NCI-H226 (cell line): Measurements from ENCODE around the gene EIF1.
"Not testable (repeated sequence)": the region's sequence is repeated elsewhere in the genome, so short reads cannot be mapped to it uniquely, and the experiment has no call there.

Experiments used
- DNase-seq: peaks from one replicate; pipeline ENCODE4 v3.0.0-alpha.2; 2015

EIF1 gene

DNA sequence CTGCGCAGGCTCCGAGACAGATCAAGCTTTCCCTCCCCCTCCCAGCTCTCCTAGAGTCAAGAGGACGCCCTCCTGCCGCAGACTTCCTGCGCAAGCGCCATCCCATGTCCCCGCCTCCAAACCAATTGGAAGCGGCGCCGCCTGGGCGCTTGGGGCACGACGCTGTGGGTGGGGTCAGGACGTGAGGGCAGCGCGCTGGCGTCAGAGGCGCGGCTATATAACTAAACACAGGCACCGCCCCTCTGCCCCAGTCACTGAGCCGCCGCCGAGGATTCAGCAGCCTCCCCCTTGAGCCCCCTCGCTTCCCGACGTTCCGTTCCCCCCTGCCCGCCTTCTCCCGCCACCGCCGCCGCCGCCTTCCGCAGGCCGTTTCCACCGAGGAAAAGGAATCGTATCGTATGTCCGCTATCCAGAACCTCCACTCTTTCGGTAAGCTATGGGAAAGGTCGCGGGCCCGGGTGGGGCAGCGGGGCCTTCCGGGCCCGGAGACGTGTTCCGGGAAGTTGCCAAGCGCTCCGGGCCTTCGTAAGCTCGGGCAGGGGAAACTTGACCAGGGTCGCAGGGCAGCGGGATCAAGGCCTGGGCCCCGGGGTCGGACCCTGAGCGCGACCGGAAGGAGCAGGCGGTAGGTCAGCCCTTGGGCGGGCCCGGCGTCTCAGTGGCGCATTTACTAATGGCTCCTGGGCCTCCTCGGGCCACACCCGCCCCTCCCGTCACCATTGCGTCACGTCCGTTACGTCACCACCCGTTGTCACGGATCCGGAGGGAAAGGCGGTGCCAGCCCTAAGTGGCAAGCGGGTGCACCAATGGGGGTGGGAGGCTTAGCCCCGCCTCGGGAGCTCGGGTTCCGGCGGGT lies at the start of gene EIF1:
Gene EIF1 (plus strand): TSS at position 245 of the 856 bp plus-strand sequence. CDS start 154 bp downstream, at position 399.
- peak; percentile 98 for DNase-seq

DNA sequence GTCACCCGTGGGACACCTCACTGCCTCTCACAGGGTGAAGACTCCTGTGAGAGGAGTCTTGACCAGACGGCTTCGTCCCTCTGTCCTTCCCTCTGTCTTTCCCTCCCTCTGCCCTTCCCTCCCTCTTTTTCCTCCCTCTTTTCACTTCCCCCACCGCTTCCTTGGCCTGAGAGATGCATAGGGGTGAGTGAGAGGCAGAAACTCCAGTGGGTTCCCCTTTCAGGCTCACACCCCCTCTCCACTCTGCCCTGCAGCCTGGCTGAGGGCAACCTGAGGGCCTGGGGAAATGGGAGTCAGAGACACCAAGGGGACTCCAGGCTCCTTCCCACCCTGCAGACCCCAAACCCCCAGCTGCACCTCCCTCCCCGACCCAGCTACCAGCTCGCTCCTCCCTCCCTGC lies 49.7 kb upstream of the EIF1 start:
- no peak for DNase-seq

DNA sequence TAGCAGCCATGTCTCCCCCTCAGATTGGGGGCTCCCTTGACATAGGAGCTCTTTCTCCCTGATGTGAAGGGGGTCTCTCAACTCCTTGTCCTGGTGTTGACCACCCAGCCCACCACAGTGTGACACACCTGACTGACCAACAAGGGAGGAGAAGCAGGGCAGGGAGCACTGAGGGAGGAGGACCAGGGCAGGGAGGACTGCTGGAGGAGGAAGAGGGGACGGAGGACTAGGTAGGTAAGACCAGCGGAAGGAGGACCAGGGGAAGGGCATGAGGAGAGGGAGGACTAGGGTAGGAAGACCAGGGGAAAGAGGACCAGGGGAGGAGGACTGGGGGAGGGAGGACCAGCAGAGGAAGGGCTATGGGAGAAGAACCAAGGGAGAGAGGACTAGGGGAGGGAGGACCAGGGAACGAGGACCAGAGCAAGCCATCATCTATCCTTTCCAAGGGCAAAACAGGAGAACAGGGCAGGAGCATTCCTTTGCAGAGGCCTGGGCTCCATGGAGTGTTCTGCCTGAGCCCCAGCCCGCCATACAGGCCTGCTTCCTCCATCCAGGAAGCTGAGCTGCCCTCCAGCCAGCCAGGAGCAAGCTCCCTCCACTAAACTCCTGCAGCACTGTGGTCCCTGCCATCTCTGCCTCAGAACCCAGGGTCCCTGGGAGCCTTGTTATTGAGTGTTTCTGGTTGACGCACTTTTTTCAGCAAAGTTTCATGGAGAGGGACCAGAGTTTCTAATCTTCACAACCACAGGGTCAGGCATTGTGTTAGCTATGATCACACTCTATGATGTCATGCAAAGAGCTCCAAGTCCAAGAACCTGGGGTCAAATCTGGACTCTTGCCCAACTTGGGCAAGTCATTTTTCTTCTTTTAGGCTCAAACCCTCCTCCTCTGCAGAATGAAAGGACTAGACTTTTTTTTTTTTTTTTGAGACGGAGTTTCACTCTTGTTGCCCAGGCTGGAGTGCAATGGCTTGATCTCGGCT lies 48.9 kb upstream of the EIF1 start:
- no peak for DNase-seq

DNA sequence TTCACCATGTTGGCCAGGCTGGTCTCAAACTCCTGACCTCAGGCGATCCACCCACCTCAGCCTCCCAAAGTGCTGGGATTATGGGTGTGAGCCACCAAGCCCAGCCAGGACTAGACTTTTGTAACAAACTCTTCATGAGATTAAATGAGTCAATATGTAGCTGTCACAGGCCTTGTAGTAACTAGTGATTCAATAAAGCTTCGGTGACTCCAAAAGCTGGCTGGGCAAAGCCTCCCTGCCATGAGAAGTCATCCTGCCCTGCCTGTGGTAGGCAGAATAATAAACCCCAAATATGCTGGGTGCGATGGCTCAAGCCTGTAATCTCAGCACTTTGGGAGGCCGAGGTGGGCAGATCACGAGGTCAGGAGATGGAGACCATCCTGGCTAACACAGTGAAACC lies 48.1 kb upstream of the EIF1 start:
- DNase-seq = not testable (repeated sequence)

DNA sequence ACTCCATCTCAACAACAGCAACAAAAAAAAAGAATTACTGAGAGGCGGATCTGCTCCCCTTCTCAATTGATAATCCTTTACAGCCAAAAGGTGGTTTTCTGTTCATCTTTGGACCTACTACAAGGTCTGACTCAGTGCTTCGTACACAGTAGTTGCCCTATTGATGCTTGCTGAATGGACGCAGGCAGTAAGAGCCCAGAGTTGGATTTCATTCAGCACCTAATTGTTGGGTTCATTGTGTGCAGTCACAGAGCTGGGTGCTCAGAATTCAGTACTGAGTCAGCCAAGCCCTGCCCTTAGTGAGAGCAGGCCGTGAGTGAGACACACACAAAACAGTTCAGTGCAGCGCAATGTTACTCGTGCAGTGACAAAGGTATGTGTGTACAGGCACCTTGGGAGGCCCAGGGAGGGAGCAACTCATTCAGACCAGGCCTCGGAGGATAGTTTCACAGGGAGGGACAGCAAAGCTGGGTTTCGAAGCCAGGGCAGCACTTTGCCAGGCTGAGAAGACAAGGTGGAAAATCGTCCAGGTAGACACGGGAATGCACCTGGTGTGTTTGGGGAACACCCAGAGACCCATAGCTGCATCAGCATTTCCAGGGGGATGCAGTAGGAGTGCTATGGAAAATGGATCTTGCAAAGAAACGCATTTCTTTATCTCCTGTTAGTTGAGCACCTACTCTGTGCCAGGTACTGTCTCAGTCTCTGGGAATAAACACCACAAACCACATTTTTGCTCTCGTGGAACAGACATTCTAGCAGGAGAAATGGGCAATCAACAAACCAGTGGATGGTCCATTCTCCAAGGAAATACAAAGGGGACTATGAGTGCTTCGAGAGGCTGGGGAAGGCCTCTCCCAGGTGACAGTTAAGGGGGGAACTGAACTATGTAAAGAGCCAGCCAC lies 46.2 kb upstream of the EIF1 start:
- no peak for DNase-seq

DNA sequence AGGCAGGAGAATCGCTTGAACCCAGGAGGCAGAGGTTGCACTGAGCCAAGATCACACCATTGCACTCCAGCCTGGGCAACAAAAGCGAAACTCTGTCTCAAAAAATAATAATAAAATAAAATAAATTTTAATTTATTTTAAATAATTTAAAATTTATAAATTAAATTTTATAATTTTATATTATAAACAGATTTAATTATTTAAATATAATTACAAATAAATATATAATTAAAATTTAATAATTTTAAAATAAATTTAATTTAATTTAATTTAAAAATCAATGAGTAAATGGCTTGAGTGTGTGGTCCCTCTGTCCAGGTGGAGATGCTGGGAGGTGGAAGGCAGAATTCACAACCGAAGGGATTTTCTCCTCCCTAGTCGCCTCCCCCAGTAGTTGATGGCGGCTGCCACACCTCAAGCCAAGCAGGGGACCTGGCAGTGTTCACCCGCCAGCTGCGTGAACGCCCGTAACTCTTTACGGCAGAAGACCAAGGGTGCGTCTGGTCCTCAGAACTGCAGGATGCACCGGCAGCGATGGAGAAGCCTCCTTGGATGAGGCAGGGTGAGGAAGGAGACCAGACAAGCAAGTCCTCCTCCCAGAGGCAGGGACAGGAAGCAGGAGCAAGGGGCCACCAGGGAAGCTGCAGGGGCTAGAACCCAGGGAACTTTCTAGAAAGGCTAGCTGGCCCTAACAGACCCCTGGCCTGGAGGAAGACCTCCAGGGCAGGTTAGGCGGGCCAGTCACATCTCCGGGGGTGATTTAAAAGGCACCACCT lies 41.5 kb upstream of the EIF1 start:
- no peak for DNase-seq

DNA sequence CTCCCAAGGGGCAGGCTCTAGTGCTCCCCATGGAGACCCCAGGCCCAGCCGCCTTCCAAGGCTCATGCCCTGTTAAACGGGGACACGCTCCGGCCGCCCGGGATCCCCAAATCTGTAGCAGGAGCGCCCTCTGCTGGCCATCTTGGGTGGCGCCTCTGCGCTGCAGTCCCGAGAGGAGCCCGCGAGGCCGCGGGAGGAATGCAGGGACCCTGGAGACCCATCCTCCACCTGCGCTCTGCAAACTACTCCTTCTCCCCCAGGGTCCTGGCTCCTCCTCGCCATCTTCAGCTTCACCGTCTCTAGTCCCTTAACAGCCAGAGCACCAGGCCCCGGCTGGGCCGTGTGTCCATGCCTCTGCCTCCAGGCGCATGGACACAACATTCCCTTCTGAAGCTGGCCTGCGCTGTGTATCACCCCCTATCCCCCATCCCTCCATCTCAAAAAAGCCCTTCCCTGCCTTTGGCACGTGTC lies 40.7 kb upstream of the EIF1 start:
- peak; percentile 49 for DNase-seq

DNA sequence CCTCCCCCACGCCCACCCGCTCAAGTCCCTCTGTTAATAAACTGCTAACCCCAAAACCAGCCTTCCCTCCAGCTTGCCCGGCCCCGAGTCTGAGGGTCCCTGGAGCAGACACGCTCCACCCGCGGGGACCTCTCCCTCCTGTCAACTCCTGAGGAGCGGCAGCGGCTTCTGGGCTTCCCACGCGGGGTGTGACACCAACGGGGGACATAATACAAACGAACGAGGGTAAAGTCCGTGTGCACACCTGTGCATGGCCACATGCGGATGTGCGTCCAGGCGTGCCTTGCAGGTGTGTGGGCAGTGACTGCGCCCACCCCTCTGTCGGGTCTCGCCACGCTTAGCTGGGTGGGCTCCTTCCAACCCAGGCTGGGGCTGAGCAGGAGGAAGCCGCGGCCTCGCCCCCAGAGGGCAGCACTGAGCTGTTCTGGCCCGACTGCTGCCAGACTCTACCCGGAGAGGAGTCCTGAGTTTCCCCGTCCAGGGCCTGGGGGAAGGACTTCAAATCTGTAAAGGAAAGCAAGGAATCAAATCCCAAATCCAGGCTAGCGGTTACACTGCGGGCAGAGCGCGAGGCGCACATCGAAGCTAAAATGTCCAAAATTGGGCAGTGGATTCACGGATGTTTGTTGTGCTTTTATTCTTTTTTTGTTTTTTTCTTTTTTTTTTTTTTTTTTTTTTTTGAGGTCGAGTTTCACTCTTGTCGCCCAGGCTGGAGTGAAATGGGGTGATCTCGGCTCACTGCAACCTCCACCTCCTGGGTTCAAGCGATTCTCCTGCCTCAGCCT lies 40.1 kb upstream of the EIF1 start:
- DNase-seq = peak; percentile 68

DNA sequence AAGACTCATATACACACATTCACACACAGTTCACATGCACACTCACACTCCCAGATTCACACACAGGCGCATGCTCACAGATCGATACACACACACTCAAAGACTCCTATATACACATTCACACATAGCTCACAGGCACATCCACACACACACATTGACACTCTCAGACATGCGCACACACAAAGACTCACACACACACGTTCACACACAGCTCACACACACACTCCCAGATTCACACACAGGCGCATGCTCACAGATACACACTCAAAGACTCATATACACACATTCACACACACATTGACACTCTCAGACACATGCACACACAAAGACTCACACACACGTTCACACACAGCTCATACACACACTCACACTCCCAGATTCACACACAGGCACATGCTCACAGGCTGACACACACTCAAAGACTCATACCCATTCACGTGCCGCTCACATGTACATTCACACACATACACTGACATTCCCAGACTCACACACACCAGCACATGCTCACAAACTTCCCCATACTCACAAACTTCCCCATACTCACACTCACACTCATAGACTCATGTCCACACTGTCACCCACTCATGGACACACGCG lies 38.7 kb upstream of the EIF1 start:
- no peak for DNase-seq

DNA sequence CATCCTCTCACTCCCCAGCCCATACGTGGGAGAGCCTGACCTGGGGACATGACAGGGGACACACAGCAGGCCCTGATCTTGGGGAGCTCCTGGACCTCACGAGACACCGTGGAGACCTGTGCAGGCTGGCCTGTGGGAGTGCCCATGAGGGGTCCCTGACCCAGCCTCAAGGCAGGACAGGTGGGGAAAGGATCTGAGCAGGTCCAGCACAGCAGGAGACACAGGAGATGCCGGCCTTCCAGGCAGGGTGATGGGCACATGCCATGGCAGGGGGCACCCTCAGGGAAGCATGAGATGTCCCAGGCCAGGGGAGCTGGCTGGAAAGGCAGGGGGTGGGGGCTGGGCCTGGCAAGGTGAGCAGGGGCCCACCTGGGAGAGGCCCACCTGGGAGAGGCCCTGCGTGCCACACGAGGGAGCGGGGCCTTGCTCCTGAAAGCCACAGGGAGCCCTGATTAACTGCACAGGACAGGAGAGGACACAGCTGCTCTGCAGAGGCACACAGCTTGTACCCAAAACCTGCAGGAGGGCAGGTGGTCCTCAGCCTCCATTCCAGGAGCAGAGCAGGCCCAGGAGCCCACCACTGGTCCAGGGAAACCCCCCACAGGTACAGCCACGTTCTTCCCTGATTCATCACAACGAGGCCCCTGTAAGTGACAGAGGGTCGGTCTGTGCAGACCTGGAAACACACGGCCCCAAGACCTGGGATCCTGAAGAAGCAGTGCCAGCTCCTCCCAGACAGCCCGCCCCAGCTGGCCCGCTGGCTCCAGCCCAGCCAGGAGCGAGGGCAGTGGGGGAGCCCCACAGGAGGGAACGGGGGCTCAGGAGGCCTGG lies 37.7 kb upstream of the EIF1 start:
- no peak for DNase-seq

DNA sequence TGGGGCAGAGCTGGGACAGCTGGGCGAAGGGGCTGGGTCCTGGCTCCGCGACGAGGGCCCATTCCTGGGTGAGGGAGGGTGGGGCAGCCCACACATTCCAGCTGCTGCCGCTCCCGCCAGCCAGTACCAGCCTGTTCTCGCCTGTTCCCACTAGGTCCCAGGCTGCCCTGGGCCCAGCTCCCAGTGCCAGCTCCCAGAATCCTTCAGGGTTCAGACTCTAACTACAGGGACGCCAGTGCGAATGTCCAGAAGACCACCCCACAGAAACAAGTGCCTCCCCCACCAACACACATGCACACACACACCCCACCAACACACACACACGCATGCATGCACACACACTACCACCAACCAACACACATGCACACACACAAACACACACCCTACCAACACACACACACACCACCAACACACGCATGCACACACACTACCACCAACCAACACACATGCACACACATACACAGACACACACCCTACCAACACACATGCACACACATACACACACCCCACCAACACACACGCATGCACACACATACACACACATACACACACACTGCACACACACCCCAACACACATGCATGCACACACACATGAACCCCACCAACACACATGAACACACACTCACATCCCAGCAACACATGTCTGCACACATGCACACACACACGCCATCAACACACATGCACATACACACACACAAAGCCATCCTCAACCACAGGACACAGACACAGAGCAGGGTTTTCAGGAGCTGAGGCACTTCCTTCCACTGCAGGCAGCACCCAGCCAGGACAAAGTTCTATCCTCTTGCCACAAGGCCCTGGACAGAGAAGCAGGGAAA lies 36.8 kb upstream of the EIF1 start:
- peak; percentile 79 for DNase-seq

DNA sequence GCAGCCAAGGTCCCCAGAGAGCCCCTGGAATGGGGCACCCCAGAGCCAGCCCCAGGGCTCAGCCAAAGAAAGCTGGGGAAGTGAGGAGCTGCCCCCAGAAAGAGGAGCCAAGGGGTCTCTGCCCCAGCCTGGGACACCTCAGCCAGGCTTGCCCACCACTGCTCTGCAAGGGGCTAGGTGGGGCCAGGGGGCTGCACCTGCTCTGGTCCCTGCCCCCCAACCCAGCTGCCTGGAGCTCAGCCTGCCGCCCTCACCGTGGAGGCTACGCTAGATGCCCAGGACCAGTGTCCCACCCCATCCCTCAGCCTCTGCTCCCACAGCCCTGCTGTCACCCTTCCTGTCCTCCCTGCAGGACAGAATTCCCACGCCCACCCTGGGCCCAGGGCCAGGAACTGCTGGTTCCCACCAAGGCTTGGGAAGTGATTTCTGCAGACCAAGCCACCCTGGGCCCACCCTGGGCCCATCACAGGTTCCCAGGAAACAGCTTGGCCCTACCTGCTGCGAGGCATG lies 36.2 kb upstream of the EIF1 start:
- DNase-seq = no peak

DNA sequence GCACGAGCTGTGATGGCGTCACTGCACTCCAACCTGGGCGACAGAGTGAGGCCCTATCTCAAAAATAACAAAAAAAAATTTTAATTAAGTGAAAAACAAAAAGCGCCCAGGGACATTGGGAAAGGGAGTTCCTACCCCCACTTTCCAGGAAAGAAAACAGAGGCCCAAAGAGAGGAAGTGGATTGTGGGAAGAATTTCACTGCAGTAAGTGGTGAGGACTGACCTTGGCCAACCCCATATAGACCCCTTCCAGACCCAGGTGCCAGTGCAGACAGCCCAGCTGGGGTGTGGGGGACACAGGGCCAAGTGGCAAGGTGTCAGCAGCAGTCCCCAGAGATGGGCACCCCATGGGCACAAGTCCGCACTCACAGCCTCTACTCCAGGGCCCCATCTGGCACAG lies 35.3 kb upstream of the EIF1 start:
- DNase-seq = no peak

DNA sequence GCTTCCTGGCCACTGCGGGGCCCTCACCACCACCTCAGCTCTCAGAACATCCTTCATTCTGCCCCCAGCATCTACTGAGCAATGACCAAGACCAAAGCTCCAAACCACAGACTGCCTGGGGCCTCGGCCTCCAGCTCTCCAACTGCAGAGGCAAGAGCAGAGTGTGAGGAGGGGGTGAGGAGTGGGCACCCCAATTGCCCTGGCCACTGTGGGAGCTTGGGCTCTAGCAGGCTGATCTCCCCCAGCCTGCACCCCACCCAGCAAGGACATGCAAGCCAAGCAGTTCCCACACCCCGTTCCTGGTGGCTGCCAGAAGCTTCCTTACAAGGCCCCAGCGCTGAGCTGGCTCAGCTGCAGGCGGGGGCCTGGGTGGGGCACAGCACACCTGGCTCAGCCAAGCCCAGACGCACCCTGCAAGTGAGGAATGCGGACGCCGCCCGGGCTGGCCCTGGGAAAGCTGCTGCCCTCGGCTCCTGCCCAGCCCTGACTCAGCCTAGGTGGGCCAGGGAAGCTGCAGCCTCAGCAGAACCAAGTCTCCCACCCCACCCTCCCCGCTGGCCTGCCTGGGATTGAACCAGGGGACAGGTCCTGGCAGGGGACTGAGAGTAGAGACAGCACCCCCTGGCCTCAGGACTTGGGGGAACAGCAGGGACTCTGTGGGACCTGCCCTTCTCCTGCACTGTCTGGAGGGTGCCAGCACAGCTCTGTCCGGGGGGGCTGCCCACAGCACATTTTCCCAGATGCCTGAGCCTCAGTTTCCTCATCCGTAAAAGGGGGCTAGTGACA lies 34.6 kb upstream of the EIF1 start:
- peak; percentile 86 for DNase-seq

DNA sequence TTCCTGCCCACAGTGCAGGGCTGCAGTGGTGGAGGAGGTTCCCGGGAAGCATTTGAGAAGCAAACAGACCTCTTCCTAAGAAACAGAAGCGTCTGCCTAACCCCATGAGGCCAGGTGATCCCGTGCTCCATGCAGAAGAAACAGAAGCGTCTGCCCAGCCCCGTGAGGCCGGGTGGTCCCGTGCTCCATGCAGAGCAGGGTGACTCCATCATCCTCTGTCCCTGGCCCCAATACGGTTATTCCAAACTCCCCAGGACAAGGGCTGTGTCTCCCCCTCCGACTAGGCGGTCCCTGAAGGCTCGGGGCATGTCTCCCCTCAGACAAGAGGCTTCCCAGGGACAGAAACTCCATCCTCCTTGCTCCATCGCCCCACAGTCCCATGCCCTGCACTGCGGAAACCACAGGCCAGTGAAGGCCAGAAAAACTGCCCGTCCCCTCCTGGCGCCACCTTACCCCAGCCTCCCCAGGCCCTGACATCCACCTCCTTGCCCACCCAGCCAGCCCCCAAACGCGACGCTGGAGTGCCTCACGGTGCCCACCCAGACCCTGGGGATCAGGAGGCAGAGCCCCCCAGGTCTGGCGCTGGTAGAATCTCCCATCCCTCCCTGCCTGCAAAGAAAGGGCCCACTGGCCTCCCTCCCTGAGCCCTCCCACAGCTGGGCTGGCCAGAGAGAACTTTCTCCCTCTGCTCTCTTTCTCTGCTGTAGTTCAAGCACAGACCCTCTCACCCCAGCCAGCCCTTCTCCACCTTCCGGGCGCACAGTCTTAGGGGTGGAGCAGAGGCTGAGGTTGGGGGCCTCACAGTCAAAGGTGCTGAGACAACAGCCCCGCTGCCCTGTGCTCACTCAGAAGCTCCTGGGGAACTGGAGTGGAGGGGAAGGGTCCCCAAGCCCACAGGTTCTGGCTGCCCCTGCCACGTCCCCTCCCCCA lies 33.7 kb upstream of the EIF1 start:
- DNase-seq = no peak

DNA sequence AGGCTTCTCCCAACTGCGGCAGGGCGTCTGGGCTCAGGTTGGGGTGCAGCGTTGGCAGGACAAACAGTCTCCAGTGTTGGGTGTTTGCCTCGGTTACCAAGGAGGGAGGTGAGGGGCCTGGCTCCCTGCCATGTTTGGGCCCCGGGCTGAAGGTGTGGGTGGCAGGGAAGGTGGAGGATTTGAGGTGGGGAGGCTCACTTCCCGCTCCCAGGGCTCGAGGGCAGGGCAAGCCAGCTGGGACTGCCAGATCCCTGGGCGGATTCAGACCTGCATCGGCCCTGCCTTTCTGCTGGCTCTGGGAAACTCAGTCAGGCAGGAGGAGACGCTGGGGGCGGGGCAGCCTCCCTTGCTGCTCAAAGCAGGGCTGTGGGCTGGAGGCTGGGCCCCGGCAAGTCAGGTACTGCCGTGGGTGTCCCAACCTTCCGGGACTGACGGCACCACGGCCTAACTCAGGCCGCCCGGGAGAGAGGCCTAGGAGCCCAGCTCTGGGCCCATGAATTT lies 33.0 kb upstream of the EIF1 start:
- peak; percentile 77 for DNase-seq
